Dermis microvascular lymphatic vessel endothelial cell (primary cell): Measurements from ENCODE around the gene TFCP2L1. TPM values are rescaled to one million over a fixed set of nuclear protein-coding genes. Genes with fewer than 3 reads are reported as not detected.
"Not testable (repeated sequence)": the region's sequence is repeated elsewhere in the genome, so short reads cannot be mapped to it uniquely, and the experiment has no call there.

Experiments used
- DNase-seq, 2 donors: peaks; one replicate each; pipeline versions ENCODE4 v3.0.0 to v3.0.0-alpha.2; 2010; ENCODE audit warnings: low read depth in 2 of 2
- total RNA-seq: library from RNA; depleted of rRNA; stranded (reverse); fragments of >200 nt; gene quantifications from 2 replicates; pipeline ENCODE4 v1.2.1, GENCODE V29; 2014

TFCP2L1 gene
- total RNA-seq, 1 donor from 2014 or later = not detected

DNA sequence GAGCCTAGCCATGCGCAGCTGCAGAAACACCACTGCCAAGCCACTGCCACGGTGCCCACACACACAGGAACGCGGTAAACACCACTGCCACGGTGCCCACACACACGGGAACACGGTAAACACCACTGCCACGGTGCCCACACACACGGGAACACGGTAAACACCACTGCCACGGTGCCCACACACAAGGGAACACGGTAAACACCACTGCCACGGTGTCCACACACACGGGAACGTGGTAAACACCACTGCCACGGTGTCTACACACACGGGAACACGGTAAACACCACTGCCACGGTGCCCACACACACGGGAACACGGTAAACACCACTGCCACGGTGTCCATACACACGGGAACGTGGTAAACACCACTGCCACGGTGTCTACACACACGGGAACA is 59.3 kb downstream of the TFCP2L1 start:
- DNase-seq = not testable (repeated sequence)

DNA sequence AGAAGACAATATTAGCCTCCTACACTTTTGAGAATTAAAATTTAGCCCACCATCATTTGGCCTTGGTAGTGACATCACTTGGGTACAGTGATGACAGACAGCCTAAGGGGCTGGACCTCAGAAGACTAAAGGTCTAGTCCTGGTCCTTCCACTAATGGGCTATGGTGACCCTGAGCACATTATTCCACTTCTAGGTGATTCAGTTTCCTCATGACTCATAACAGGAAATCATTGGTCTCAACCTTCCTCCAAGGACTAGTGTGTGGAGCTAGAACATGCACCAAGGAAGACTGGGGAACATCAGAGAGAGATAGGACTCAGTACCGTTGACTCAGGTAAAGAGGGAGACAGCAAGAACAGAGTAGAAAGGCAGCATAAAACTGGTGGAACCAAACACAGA is 64.0 kb downstream of the TFCP2L1 start:
- peak in 1 of 2 donors; percentile 5 for DNase-seq

DNA sequence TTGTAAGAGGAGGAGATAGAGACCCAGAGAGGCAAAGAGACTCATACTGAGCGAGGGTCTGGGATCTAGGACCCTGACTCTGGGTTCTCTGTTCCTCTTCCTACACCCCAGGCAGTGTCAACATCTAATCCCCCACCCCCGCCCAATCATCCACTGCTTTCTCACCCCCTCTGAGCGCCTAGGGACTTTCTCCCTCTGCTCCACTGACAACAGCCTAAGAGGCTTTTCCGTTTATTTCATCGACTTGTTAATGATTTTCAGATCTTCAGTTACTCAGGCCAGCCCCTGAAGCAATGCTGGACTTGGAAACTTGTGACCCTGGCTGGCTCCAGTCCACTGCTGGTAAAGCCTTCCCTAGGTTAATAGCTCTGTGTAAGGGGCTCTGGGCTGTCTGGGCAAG is 65.1 kb downstream of the TFCP2L1 start:
- no peak for DNase-seq

DNA sequence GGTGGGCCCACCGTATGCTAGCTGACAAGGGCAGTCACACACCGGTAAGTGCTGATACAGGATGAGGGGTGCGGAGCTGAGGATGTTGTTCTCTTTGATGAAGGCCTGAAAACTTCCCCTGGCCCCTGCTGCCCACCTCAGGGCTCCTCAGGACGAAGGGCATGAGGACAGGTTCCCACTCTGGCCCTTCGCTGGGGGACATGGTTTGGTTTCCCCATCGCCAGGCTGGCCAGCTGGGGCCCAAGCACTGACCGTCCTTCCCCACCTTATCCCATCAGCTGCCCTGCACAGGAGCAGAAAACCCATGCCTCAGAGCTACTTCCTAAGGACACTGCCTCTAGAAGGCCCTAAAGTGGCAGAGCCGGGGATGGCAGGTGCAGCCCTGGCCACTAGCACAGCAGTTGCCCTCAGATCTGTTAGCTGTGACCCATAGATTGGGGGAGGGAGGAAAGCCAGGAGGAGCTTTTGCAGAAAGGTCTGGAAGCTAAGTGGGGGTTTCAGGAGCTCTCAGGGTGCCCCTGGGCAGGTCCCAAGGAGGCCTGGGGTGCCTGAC is 66.5 kb downstream of the TFCP2L1 start:
- no peak for DNase-seq

DNA sequence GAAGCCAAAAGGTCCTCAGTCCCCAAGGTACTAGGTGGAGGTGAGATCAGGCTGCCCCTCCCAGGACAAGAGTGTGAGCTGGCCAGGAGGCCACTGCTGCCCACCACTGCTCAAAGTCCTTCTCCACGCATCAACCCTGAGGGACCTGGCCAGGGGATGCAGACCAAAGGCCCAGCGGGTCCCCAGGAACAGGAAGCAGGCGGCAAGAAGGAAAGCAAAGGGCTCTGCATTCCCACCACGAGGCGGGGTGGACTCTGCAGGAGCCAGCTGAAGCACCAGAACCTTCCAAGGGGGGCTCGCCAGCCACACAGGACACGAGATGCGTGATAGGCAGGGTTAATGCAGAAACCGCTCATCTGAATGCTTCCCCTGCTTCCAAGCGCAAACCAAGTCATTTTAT is 67.4 kb downstream of the TFCP2L1 start:
- no peak for DNase-seq

DNA sequence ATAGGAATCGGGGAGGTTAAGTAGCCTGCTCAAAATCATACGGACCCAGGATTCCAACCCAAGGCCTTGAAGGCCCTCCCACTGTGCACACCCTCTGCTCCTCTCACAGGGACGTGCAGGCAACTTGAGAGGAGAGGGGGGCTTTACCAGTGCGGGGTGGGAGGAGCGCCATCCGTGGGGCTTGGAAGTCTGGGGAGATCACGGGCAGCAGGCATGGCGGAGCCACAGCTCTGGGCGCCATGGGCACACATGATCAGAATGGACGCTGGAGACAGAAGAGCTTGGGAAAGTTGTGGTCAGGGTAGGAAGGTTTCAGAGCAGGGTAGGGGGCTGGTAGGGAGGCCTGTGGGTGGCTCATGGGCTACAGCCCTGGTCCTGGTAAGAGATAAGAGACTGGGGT is 70.7 kb downstream of the TFCP2L1 start:
- no peak for DNase-seq

DNA sequence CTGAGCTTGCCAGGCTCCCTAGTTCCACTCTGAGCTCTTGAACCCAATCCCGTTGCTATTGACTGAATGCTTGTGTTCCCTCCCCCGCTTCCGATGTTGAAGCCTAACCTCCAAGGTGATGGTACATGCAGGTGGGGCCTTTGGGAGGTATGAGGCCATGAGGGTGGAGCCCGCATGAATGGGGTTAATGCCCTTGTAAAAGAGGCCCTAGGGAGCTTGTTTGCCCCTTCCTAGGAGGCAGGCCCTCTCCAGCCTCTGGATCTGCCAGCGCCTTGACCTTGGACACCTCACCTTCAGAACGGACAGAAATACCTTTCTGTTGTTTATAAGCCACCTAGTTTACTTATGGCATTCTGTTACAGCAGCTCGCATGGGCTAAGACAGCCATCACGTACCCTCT is 71.6 kb downstream of the TFCP2L1 start:
- no peak for DNase-seq

DNA sequence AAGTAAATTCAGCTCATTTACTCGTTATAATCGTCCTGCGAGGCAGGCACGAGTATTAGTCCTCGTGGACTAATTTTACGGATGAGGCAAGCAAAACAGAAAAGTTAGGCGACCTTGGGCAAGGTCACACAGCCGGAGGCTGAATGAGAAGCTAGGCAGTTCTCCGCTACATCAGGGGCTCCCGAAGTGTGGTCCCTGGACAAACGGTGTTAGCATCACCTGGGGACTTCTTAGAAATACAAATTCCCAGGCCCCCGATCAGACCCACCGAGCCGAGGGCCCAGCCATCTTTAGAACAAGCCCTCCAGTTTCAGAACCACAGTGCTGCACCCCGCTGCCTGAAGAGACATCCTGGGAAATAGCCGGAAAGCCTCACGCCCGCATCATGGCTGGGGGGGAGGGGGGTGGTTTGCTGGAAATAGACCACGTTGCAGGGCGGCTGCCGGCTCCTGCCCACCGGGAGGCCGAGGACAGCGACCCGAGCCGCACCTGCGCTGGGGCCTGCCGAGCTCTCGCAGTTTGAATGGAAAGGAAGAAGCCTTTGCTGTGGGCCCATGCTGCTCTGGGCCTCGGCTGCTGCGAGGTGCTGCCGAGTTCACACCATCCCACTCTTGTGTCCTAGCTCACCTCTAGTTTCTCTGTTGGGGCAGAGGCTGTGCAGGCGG is 72.2 kb downstream of the TFCP2L1 start:
- no peak for DNase-seq

DNA sequence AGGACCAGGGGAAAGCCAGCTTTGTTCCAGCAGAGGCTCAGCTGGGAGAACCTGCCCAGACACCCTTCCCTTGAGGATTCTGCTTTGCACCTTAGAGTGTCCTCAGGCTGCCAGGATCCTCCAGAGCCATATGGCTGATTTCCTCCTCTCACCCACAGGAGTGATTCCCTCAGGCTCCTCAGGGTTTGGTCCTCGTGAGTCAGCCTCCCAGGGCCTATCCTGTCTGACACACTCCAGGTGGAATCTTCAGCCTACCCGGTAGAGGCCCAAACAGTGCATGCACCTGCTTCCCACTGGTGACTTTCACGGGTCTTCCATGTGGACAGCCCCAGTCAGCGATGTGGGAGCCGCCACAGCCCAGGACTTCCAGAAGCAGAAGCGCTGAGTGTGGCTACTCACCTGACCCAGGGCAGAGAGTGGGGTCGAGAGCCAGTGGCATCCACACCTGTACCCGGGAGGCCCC is 73.3 kb downstream of the TFCP2L1 start:
- no peak for DNase-seq

DNA sequence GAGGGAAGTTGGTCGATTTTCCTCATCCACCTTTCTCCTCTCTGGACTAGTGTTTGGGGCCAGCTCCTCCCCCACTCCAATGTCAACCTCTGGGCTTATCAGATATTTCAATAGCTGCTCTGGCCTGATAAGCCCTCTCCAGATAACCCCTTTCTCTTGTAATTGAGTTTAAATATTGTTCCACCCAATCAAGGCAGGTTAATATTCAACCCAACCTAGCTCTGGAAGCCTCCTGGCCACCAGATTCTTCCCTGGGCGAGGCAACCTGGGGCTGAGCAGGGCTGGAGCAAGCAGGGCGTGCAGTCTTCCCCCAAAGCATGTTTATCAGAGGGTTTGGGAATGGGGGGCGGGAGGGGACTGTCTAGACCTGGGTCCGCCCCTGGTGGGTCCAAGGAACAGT is 73.8 kb downstream of the TFCP2L1 start:
- DNase-seq = no peak

DNA sequence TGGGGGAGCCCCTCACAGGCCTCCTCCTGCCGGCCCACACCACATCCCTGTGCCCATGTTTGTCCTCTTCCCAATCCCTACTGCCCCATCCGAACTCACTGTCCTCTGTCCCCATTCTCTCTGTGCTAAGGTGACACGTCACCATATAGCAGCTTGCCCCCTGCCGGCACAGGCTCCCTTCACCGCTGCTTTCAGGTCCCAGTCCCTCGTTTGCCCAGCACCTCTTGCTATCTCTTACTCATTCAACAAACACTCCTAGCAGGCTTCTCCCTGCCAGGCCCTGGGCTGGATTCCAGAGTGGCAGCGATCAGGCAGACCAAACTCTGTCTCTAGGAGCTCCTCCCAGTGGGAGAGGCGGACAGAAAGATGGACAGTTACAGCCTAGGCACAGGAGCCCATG is 74.3 kb downstream of the TFCP2L1 start:
- no peak for DNase-seq

DNA sequence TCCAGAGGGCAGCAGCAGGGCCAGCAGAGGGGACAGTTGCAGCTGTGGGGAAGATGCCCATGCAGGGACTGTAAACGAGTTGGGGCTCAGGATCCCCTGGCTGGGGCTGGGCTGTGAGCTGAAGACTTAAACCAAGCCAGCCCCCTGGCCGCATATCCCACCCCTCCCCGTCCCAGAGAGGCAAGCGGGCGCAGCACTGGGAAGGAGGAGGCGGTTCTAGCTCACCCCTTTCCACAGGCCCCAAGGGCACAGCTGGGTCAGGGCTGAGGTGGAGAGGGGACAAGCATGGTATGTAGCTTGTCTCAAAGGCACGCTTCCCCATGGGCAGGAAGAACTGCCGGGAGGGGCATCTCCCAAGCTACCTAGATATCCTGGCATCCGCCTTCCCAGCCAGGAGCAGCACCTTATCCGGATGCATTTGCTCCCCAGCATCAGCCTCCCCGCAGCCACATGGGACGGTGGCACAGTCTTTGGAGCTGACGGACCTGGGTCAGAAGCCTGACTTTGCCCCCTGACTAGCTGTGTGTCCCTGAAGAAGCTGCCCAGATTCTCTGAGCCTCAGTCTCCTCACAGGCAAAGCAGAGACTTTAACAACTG is 75.9 kb downstream of the TFCP2L1 start:
- DNase-seq = no peak

DNA sequence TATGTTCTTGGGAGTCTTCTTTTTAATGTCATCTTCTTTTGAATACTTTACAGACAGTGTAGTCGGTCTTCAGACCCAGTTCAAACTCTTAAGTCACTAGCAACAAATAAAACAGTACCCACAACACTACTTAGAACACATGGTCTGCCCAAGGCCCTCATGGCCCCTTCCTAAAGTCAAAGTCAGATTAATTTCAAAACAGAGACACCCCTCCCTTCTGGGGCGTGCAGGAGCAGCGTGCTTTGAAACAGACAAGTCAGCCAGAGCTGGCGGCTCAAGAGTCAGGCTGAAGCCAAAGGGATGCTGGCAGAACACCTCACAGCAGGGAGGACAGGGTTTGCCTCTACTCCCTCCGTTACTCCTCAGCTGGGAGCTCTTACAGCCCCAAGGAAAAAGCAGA is 77.5 kb downstream of the TFCP2L1 start:
- DNase-seq = no peak

DNA sequence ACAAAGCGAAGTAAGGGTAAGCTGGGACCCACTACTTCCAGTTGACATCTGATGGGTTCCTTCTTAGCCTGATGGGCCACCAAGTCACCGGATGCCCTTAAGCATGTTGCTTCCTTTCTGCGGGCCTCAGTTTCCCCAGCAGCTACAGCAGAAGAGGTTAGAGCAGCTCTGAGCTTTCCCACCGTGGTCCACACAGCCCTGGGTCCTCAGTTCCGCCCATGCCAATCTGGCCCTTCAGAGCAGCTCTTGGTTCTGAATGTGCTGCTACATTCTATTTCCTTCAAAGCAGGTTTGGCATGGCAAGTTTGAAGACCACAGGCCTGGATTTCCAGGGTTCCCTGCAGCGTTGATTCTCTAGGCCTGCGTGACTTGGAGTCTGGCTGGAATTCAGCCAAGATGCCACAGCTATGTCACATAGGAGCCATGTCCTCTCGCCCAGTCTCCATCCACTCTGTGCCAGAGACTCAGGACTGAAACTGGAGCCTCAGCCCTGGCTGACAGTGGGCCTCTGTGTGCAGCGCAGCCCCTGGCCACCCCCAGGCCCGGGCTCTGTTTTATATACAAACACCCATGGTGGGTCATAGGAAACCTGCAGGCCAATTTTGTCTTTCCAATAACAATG is 79.6 kb downstream of the TFCP2L1 start:
- DNase-seq = no peak

DNA sequence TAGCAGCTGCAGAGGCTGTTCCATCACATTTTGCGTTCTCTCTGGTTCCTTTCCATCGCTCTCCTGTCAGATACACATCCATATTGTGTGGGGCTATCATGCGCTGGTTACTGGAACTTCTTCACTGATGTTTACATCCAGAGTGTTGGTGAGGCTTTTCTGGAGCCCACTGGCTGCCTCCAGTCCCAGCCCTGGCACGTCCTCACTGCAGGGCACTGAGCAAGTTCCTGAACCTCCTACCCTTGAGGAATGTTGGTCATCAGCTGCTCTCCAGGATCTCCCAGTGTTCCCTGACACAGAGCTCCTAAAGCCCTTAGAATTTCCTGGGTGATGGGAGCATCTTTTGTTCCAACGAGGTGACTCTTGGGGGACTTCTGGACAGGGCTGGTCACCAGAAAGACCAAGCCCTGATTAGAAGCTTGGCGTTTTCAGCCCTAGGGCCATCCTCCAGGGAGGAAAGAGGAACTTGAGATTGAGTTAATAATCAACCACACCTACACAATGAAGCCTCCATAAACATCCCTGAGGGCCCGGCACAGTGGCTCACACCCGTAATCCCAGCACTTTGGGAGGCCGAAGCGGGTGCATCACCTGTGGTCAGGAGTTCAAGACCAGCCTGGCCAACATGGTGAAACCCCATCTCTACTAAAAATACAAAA is 81.3 kb downstream of the TFCP2L1 start:
- DNase-seq = no peak

DNA sequence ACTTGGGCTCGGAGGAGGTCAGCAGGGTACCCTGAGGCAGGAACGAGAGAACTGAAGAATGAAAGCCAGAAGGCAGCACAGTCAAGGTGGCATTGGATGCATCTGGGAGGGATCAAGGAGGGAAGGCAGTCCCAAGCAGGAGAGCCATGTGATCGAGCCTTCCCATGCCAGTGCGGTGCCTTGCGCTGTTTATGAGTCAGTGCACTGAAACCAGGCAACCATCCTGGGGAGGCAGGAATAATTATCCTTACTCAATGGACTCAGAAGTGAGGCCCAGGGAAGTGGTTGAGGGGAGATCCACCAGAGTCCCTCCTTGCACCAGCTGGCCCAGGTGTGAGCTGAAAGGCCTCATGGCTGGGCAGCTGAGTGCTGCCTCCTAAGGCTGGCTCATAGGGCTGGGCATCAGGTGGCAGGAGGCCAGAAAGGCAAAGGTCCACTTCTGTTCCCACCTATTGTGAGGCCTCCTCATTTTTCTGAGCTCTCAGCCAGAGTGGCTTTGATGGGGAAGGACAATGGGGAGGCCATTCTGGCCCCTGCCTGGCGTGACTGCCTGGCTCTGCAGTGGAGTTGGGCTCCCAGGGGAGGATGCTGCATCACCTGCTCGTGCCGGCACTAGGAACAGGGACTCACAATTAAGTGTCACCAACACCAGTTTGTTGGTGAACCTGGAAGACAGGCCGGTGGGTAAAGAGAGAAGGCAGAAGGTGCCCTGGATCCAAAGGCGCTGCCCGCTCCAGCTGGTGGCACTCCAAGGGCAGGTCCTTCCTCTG is 82.3 kb downstream of the TFCP2L1 start:
- no peak for DNase-seq

DNA sequence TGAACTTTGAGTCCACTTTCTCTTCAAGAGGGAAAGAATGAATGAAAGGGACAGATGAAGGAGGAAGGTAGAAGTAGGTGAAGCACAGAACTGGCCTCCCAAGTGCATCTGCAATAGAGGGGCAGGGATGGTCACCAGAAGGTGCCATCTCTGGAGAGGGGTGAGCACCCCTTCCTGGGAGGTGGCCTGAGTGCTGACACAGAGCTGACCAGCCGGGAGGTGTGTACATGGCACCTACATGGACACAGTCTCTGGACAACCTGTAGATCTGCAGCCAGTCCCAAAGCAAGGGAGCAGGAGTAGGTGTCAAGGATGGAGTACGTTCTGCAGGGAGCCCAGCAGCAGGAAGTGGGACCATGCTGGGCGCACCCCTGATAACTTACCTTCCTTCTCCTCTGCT is 83.2 kb downstream of the TFCP2L1 start:
- no peak for DNase-seq

DNA sequence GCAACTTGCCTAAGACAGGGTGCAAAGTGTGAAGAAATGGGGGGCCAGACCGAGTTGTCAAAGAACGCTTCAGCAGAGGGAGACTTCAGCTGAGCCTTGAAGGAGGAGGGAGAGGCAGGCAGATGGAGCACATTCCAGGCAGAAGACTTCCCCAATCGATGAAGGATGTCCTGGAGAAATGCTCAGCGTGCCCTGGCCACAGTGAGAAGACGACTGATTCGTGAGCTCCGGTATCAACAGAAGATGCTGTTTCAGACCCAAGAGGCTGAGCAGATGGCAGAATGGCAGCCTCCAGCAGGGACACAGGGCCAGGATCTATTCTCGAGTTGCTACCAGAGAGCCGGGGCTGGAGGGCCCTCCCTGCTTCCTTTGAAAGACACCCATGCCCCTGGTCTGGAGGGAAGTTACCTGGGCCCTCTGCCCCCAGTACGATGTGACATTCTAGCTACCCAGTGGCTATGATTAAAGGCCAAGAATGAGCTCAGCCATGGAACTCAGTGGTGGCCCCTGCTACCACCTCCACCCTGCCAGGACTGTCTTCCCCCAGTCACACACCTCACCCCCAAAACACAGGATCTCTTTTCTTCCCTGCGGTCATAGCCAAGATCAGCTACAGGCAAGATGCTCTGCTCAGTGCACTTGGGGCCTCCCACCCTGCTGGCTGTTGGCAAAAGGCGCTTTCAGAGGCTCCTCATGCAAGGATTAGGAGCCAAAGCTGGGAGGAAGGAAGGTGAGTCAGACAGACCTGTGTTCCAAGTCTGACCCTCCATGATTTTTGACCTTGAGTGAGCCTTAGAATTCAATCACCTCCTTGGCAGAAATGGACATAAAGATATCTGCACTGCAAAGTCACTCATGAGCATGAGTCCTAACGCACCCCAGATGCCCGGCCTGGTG is 84.3 kb downstream of the TFCP2L1 start:
- no peak for DNase-seq

DNA sequence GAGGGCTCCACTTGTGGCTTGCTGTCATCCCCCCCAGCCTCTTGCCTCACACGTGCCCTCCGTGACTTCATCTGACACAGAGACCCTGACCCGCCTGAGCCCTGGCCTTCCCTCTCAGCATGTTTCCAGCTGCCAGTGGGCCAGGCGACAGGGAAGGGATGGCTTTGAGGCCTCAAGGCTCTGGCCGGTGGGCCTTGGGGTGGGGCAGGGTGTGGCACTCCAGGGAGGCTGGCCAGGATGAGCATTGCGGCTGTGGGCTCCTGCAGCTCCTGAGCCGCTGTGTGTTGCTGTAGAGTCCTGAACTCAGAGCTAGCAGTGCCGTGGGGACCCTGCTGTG is 85.0 kb downstream of the TFCP2L1 start:
- no peak for DNase-seq

DNA sequence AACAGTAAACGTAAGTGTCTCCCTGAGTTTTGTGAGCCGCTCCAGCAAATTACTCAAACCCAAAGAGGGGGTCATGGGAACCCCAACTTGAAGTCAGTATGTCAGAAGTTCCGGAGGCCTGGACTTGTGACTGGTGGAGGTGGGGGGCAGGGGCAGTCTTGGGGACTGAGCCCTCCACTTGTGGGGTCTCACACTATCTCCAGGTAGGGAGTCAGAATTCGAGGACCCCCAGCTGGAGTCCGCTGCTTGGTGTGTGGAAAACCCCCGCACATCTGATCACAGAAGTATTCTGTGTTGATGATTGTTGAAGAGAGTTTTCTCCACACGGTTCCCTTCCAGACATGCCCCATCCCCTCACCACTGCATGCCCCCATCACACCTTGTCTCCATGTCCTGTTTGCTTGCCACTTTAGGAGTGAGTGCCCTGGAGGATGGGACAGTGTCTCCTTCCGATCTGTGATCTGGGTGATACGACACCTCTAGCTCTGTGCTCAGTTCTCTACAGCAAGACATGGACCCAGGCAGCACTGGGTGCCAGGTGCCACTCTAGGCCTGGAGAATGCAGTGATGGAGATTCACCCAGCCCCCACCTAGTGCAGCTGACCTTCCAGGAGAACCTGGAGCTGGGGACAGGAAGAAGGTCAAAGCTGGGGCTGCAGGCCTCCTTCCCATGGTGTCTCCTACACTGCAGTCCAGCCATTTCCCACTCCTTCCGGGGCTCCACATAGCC is 85.6 kb downstream of the TFCP2L1 start:
- no peak for DNase-seq
